Calu3 (cell line): Measurements from ENCODE around the gene FXYD3. TPM values are rescaled to one million over a fixed set of nuclear protein-coding genes. Genes with fewer than 3 reads are reported as not detected.
"Not testable (repeated sequence)": the region's sequence is repeated elsewhere in the genome, so short reads cannot be mapped to it uniquely, and the experiment has no call there.

Source experiments
- BruUV-seq: library from RNA; stranded (reverse); fragments of 400-500 nt; replicated peaks from 2 replicates; lab custom pipeline; 2021; lab: Mats Ljungman, UMichigan
- CTCF ChIA-PET: fragments of 300-600 bp; sonication (Branson Sonifier 250); formaldehyde crosslinking; loops from one replicate; lab custom pipeline; 2022; ENCODE audit warnings: antibody characterized with exemption; lab: Charles Lee
- DNase-seq: peaks from one replicate; pipeline ENCODE4 v3.0.0; 2022
- H3K27ac Mint-ChIP-seq: one replicate; pipeline ENCODE4 v1.8.0; 2022; ENCODE audit warnings: mixed read lengths; ENCODE audit not compliant: unreplicated experiment
- H3K27me3 Mint-ChIP-seq: one replicate; pipeline ENCODE4 v1.8.0; 2022; ENCODE audit warnings: mixed read lengths; ENCODE audit not compliant: unreplicated experiment
- H3K36me3 Mint-ChIP-seq: one replicate; pipeline ENCODE4 v1.8.0; 2022; ENCODE audit warnings: mild to moderate bottlenecking, moderate library complexity, mixed read lengths; ENCODE audit not compliant: insufficient read depth, unreplicated experiment
- H3K4me1 Mint-ChIP-seq: one replicate; pipeline ENCODE4 v1.8.0; 2022; ENCODE audit warnings: mild to moderate bottlenecking, low read depth, mixed read lengths; ENCODE audit not compliant: unreplicated experiment
- H3K4me3 Mint-ChIP-seq: one replicate; pipeline ENCODE4 v1.8.0; 2022; ENCODE audit warnings: mild to moderate bottlenecking, low read depth, moderate library complexity, mixed read lengths; ENCODE audit not compliant: unreplicated experiment
- H3K9me3 Mint-ChIP-seq: one replicate; pipeline ENCODE4 v1.8.0; 2022; ENCODE audit warnings: low read depth, mixed read lengths; ENCODE audit not compliant: unreplicated experiment
- intact Hi-C: fragments of 100-400 bp; cut with micrococcal nuclease; formaldehyde crosslinking; loops from one replicate; pipeline ENCODE4 v1.10.0; 2022; ENCODE audit not compliant: unreplicated experiment
- total RNA-seq: library from RNA; stranded (reverse); gene quantifications from 2 replicates; pipeline ENCODE4 v1.2.3, GENCODE V29; 2022
- TF ChIP-seq, protein P1 (sequence below): fragments of 200-600 bp; IDR thresholded peaks from one replicate; pipeline ENCODE4 v1.8.0; 2022; ENCODE audit warnings: antibody characterized with exemption; ENCODE audit not compliant: unreplicated experiment

The FXYD3 gene
- total RNA-seq, 1 experiment from 2014 or later, result 183 TPM

DNA sequence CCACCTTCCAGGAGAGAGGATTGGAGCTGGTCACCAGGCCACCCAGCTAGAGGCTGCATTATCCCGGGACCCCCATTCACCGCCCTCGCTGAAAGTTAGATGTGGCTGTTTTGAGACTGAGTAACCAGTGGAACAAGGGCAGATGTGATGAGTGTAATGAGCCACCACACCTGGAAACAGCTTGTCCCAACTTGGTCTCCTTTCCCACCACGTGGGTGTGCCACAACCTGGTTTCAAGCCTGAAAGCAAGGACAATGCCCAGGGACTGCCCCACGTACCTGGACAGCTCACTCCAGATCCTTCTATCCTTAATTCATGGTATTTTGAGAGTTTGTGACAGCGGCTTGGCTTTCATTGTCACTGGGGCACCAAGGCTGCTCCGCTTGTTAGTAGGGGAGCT is 12.2 kb downstream of the FXYD3 start:
- intact Hi-C loops, result no loop called here
- BruUV-seq, result no TSS peak
- Mint-ChIP-seq H3K4me1 (peaks cover 41% of the 10 kb centered on the region), H3K27ac (no peak overlapping the region), H3K9me3 (peaks cover 4% of the 10 kb centered on the region), H3K36me3 (peaks cover 20% of the 10 kb centered on the region), H3K27me3 (no peaks in the 10 kb centered on the region), H3K4me3 (no peak overlapping the region)
- DNase-seq, result no peak
- TF ChIP-seq, protein P1, sequence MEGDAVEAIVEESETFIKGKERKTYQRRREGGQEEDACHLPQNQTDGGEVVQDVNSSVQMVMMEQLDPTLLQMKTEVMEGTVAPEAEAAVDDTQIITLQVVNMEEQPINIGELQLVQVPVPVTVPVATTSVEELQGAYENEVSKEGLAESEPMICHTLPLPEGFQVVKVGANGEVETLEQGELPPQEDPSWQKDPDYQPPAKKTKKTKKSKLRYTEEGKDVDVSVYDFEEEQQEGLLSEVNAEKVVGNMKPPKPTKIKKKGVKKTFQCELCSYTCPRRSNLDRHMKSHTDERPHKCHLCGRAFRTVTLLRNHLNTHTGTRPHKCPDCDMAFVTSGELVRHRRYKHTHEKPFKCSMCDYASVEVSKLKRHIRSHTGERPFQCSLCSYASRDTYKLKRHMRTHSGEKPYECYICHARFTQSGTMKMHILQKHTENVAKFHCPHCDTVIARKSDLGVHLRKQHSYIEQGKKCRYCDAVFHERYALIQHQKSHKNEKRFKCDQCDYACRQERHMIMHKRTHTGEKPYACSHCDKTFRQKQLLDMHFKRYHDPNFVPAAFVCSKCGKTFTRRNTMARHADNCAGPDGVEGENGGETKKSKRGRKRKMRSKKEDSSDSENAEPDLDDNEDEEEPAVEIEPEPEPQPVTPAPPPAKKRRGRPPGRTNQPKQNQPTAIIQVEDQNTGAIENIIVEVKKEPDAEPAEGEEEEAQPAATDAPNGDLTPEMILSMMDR, result no peak
- CTCF ChIA-PET, result interaction anchor here (0.9 kb wide), 1 partner anchor 13 kb away, joined by 4 read pairs; no protein-coding TSS in a partner anchor

DNA sequence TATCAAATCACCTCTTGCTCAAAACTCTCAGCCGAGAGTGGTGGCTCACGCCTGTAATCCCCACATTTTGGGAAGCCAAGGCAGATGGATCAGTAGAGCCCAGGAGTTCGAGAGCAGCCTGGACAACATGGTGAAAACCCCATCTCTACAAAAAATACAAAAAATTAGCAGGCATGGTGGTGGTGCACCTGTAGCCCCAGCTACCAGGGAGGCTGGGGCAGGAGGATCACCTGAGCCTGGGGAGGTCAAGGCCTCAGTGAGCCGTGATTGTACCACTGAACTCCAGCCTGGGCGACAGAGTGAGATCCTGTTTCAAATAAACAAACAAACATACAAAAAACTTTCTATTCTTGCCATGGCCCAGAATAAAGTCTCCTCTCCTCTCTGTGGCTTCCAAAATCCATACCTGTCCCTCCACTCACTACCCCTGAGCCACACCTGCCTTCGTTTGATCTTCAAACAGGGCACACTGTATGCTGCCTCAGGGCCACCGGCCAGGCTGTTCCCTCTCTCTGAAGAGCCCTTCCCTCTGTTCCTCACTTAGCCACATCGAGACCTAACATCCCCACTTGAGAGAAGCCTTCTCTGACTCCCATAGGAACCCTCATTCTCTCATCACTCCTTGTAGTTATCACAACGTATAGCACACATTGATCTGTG is 12.9 kb downstream of the FXYD3 start:
- Mint-ChIP-seq H3K9me3 (peaks cover 4% of the 10 kb centered on the region), H3K4me3 (no peak overlapping the region), H3K27ac (no peak overlapping the region), H3K4me1 (peaks cover 38% of the 10 kb centered on the region), H3K27me3 (no peaks in the 10 kb centered on the region), H3K36me3 (peaks cover 21% of the 10 kb centered on the region)
- CTCF ChIA-PET, result no interaction called here
- TF ChIP-seq, protein P1, result no peak
- DNase-seq, result no peak
- BruUV-seq, result no TSS peak
- intact Hi-C loops, result no loop called here

DNA sequence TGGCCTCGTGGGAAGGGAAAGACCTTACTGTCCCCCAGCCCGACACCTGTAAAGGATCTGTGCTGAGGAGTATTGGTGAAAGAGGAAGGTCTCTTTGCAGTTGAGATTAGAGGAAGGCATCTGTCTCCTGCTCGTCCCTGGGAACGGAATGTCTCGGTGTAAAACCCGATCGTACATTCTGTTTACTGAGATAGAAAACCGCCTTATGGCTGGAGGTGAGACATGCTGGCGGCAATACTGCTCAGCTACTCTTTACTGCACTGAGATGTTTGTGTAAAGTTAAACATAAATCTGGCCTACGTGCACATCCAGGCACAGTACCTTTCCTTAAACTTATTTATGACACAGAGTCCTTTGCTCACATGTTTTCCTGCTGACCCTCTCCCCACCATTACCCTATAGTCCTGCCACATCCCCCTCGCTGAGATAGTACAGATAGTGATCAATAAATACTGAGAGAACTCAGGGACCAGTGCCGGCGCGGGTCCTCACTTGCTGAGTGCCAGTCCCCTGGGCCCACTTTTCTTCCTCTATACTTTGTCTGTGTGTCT is 14.2 kb downstream of the FXYD3 start:
- intact Hi-C loops, H3K36me3 Mint-ChIP-seq, H3K27ac Mint-ChIP-seq, H3K4me3 Mint-ChIP-seq, CTCF ChIA-PET, H3K27me3 Mint-ChIP-seq, DNase-seq, H3K9me3 Mint-ChIP-seq, BruUV-seq: not testable (repeated sequence)
- peaks cover 30% of the 10 kb centered on the region for H3K4me1 Mint-ChIP-seq

DNA sequence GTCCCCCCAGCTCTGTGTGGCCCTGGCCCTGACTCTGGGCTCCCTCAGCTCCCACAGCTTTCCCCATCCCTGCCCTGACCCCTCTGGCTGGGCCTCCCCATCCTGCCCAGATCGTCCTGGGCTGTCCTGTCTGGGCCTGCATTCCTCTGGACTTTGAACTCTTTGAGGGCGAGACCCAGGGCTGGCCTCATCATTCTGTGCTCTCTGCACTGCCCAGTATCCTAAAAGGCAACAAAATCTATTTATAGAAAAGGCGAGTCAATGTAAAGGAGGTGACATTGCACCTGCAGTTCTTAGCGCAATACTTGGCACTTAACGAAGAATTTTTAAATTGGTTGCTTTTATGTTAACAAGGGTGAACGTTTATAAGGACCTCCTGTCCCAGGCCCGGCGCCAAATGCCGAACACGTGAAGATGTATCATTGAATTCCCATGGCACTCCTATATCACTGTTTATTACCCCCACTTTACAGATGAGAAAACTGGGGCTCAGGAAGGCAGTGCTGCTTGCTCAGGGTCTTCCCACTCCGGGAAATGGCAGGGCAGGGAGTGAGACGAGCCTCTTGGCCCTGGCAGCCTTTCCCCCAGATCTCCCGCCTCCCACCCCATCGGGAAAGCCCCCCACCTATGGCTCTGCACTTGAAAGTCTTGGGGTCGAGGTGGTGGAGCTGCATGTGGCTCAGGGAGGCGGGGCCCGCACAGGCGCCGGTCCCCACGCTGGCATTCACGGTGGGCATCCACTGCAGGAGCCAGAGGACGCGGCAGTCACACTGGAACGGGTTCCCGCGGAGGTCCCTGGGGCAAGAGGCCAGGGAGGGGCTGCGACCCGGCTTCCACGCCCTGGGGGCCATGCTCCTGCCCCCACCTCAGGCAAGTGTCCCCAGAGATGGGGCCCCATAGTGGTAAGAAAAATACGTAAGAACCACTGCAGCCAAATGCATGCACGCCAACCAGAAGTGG is 15.4 kb downstream of the FXYD3 start:
- intact Hi-C loops, result no loop called here
- DNase-seq, result no peak
- Mint-ChIP-seq H3K4me1 (peaks cover 21% of the 10 kb centered on the region), H3K9me3 (peaks cover 4% of the 10 kb centered on the region), H3K27ac (no peak overlapping the region), H3K27me3 (no peaks in the 10 kb centered on the region), H3K4me3 (no peak overlapping the region), H3K36me3 (peaks cover 5% of the 10 kb centered on the region)
- TF ChIP-seq, protein P1, result no peak
- BruUV-seq, result no TSS peak
- CTCF ChIA-PET, result no interaction called here
